GM18505 (cell line): ENCODE measurements around the gene KDM2A.
A peak's percentile ranks its signal among the peaks of the same experiment; 100 is the strongest.
"Not testable (repeated sequence)": the region's sequence is repeated elsewhere in the genome, so short reads cannot be mapped to it uniquely, and the experiment has no call there.

Experiments used
- ATAC-seq: cut with Tn5 transposase; IDR thresholded peaks from one replicate; pipeline ENCODE4 v1.9.1; 2021; ENCODE audit not compliant: unreplicated experiment
- POLR2A ChIP-seq: IDR thresholded peaks from 4 replicates; pipeline ENCODE4 v1.6.1; 2011; ENCODE audit warnings: borderline replicate concordance; ENCODE audit not compliant: insufficient read depth, insufficient read length; ENCODE audit errors: extremely low read depth

KDM2A gene

GRCh38 chr11:67120881-67121710 is 2.0 kb downstream of the KDM2A start:
- ATAC-seq: no peak
- TF ChIP-seq POLR2A: peak; percentile 37

- ATAC-seq: not testable (repeated sequence)
These were observed 4.7 kb downstream of the KDM2A start for GRCh38 chr11:67123801-67124200.

- not testable (repeated sequence) for ATAC-seq
These were observed 7.2 kb downstream of the KDM2A start for GRCh38 chr11:67126243-67126642.

GRCh38 chr11:67126986-67127385 is 7.9 kb downstream of the KDM2A start:
- ATAC-seq: no peak
- TF ChIP-seq POLR2A: no peak

GRCh38 chr11:67130861-67131260 is 11.8 kb downstream of the KDM2A start:
- ATAC-seq: not testable (repeated sequence)

- no peak for TF ChIP-seq POLR2A
These were observed 17.1 kb downstream of the KDM2A start for GRCh38 chr11:67136156-67136555.

GRCh38 chr11:67138922-67139321 is 19.9 kb downstream of the KDM2A start:
- no peak for TF ChIP-seq POLR2A
- ATAC-seq: no peak

More at GRCh38 chr11:67136156-67136555, 17.1 kb downstream of the KDM2A start:
- no peak for ATAC-seq

- no peak for TF ChIP-seq POLR2A
- no peak for ATAC-seq
These were observed 27.6 kb downstream of the KDM2A start for GRCh38 chr11:67146516-67147226.

- TF ChIP-seq POLR2A: no peak
These were observed 34.9 kb downstream of the KDM2A start for GRCh38 chr11:67153971-67154370.

GRCh38 chr11:67154726-67155125 is 35.7 kb downstream of the KDM2A start:
- no peak for TF ChIP-seq POLR2A
- ATAC-seq: no peak

More at GRCh38 chr11:67153971-67154370, 34.9 kb downstream of the KDM2A start:
- ATAC-seq: no peak

GRCh38 chr11:67157691-67158090 is 38.6 kb downstream of the KDM2A start:
- TF ChIP-seq POLR2A: no peak
- no peak for ATAC-seq

GRCh38 chr11:67158221-67158620 is 39.2 kb downstream of the KDM2A start:
- no peak for TF ChIP-seq POLR2A
- no peak for ATAC-seq

GRCh38 chr11:67160045-67160444 is 41.0 kb downstream of the KDM2A start:
- no peak for TF ChIP-seq POLR2A
- no peak for ATAC-seq
